GM10248 (cell line): ENCODE data around the gene LSP1.
"Not testable (repeated sequence)": the region's sequence is repeated elsewhere in the genome, so short reads cannot be mapped to it uniquely, and the experiment has no call there.

Experiments
- CTCF ChIA-PET: fragments of 300-600 bp; sonication (Branson Sonifier 250); formaldehyde crosslinking; extraction: SDS; loops from one replicate; lab custom pipeline; 2021; ENCODE audit warnings: antibody characterized with exemption; lab: Yijun Ruan, JAX
- POLR2A ChIA-PET: fragments of 350-650 bp; sonication (Branson Sonifier 250); formaldehyde crosslinking; extraction: SDS; loops from one replicate; lab custom pipeline; 2020; ENCODE audit warnings: antibody characterized with exemption; lab: Yijun Ruan, JAX
- DNase-seq: peaks from one replicate; pipeline ENCODE4 v3.0.0; 2012; ENCODE audit errors: extremely low spot score
- CTCF ChIP-seq: IDR thresholded peaks from 2 replicates; pipeline ENCODE4 v1.5.1; 2012; ENCODE audit warnings: mild to moderate bottlenecking, low read depth; ENCODE audit errors: extremely low read depth, missing control alignments, control extremely low read depth

LSP1 gene

GRCh38 chr11:1880746-1881441, 28.0 kb downstream of the LSP1 start:
- no peak for DNase-seq
- no peak for TF ChIP-seq CTCF
- CTCF ChIA-PET = interaction anchor here (1.2 to 4.5 kb wide), 7 partner anchors 25 to 270 kb away, joined by 3 to 38 read pairs (median 21); partner anchors contain the start of gene TNNT3
- POLR2A ChIA-PET = no interaction called here

- ChIA-PET CTCF (interaction anchor here (0.6 to 4.5 kb wide), 48 partner anchors 9 to 273 kb away, joined by 3 to 38 read pairs (median 6); partner anchors contain the start of genes H19, LSP1, MRPL23 and PRR33), POLR2A (interaction anchor here (0.6 to 0.8 kb wide), 4 partner anchors 9 to 39 kb away, joined by 3 read pairs; partner anchors contain the start of gene PRR33)
- DNase-seq = no peak
- TF ChIP-seq CTCF = no peak
Observed at GRCh38 chr11:1881442-1882264, 28.8 kb downstream of the LSP1 start.

GRCh38 chr11:1882265-1883238, 29.7 kb downstream of the LSP1 start:
- ChIA-PET CTCF (interaction anchor here (0.6 to 4.5 kb wide), 49 partner anchors 9 to 272 kb away, joined by 3 to 38 read pairs (median 6); partner anchors contain the start of genes H19, LSP1, MRPL23 and PRR33), POLR2A (interaction anchor here (0.6 to 0.8 kb wide), 2 partner anchors 34 to 38 kb away, joined by 3 read pairs; no protein-coding TSS in a partner anchor)
- peak; percentile 90 for DNase-seq

GRCh38 chr11:1883346-1884302, 30.7 kb downstream of the LSP1 start:
- CTCF ChIA-PET = interaction anchor here (1.0 to 4.5 kb wide), 24 partner anchors 8 to 271 kb away, joined by 3 to 38 read pairs (median 10); partner anchors contain the start of genes PRR33 and TNNT3
- DNase-seq = no peak
- POLR2A ChIA-PET = no interaction called here
- no peak for TF ChIP-seq CTCF

More at GRCh38 chr11:1882265-1883238, 29.7 kb downstream of the LSP1 start:
- TF ChIP-seq CTCF = peak; percentile 96

GRCh38 chr11:1884303-1884700, 31.4 kb downstream of the LSP1 start:
- POLR2A ChIA-PET = no interaction called here
- TF ChIP-seq CTCF = no peak
- CTCF ChIA-PET = interaction anchor here (1.0 to 4.5 kb wide), 4 partner anchors 35 to 116 kb away, joined by 3 to 38 read pairs (median 21); partner anchors contain the start of gene TNNT3
- DNase-seq = no peak

GRCh38 chr11:1886551-1886950, 33.7 kb downstream of the LSP1 start:
- CTCF ChIA-PET, DNase-seq, POLR2A ChIA-PET: not testable (repeated sequence)
